NCI-H1694 (cell line): Measurements from ENCODE around the gene ATP7A.

Source experiments
- DNase-seq: peaks from one replicate; lab custom pipeline; 2025; lab: John Stamatoyannopoulos, UW

Gene ATP7A

DNA sequence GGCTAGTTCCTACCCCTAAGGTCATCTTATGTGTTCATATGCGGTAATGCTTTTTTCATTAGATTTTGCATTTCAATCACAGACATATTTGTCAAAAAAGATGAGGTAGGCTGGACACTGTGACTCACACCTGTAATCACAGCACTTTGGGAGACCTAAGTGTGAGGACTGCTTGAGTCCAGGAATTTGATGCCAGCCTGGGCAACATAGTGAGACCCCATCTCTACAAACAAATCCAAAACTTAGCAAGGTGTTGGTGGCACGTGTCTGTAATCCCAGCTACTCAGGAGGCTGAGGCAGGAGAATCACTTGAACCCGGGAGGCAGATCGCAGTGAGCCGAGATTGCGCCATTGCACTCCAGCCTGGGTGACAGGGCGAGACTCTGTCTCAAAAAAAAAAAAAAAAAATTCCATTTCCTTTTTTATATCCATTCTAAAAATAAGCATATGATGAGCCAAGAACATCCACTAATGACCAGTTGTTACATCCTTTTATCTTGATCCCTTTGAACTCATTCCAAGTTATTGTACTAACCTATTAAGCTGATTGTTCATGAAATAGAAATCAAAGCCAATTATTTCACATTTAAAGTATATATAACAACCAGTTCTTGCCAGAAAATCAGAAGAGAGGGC lies 35.5 kb downstream of the ATP7A start:
- DNase-seq = no peak

GRCh38 chrX:77946571-77946970 lies 36.1 kb downstream of the ATP7A start:
- DNase-seq = no peak

GRCh38 chrX:77949840-77950239 lies 39.3 kb downstream of the ATP7A start:
- DNase-seq = no peak

- no peak for DNase-seq
Observed at GRCh38 chrX:77952173-77952572, 41.7 kb downstream of the ATP7A start.

DNA sequence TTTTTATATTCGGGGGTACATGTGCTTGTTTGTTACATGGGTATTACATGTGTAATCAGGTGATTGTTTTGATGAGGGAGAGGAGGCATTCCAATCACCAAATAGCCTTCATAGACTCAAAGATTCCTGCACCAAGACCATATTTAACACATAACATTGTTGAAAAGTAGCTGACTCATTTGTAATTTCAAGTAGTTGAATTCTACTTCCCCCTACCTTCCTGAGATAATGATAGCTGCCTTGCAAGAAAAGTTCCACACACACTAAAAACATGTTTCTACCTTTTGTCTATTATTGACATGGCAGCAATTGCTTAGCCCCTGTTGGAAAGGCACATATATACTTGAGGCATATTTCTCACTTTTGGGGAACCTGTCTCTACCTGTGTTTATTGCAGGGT lies 42.8 kb downstream of the ATP7A start:
- DNase-seq = no peak

DNA sequence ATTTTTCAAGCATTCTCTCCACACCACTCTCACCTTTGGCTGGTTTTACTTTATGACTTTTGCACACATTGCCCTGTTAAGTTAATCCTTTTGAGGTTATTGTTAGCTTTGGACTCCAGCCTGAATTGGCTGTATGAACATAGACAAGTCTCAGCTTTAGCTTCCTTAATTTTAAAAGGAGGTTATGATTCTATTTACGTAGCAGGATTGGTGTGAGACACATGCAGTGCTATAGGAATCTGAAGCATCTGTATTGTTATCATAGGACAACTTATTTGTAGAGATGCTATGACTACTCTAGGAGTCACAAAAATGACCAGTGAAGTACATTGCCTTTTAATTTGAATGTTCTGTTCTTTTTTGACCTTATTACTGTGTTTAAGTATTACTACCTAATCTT lies 43.2 kb downstream of the ATP7A start:
- DNase-seq = no peak

DNA sequence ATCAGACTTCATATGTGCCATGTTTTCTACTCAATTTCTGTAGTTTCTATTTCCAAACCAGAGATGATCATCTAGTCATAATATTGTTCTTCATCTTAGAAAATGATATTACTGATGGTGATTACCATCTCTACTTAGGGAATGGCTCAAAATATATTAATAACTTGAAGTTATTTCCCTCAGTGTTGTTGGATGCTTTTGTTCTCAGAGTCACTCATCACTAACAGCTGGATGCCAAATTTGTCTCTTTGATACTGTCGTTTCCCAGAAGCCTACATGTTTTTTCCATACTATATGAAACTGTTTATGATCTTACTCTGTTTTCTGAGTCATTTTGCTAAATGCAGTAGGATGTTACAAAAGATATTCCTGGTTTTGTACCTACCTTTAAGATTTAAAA lies 50.1 kb downstream of the ATP7A start:
- no peak for DNase-seq

DNA sequence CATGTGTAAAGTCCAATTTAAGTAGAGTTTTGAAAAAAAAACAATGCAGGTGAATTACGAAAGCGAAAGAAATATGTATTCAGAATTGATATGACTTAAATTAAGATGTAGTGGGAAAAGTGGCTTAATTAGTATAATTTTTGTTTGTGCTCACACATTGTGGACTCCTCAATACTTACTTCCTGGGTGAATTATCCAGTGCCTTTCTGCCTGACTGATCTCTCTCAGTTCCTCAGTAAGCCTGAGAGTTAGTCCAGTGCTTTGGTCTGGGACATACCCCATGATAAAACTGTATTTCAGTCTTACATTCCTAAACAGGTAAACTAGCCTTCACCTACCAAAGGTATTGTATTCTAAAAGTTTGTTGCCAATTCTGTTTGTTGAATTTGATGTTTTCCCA lies 50.6 kb downstream of the ATP7A start:
- DNase-seq = no peak

DNA sequence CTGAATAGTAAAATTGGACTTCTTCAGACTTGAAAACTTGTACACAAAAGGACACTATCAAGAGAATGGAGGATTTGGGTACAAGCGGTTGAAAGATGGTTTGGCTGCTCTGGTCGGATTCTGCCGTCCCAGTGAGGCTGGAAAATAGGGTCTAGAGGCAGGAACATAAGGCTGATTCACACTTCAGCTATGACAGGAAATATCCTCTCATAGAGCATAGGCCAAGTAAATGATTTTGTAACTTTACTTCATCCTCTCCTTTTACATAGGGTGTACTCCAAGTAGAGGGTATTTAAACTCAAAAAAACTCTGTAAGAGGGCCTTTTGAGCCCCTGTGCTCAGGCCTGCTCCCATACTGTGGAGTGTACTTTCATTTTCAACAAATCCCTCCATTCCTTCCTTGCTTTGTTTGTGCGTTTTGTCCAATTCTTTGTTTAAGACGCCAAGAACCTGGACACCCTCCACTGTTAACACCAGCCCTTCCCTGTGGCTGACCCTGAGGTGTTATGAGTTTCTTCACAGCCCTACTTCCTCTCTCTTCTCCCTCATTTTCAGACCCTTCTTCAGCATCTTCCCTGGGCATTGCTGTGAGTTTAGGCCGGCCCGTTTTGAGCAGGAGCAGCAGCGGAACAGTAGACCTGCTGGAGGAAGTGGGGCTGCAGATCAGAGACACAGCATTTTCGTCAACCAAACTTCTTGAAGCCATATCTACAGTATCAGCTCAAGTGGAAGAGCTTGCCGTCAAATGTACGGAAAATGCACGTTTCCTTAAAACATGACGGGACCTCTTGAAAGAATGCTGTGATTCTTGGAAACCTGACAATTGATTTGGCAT lies 51.8 kb downstream of the ATP7A start:
- DNase-seq = no peak

GRCh38 chrX:77966361-77966760 lies 55.9 kb downstream of the ATP7A start:
- no peak for DNase-seq

- no peak for DNase-seq
Observed at GRCh38 chrX:77967631-77968030, 57.1 kb downstream of the ATP7A start.

GRCh38 chrX:77969538-77969937 lies 59.0 kb downstream of the ATP7A start, which contains the start of gene PGAM4:
TSS of gene PGAM4 (minus strand) at chrX:77969638. CDS start at chrX:77969638, 0 bp downstream.
- no peak for DNase-seq

DNA sequence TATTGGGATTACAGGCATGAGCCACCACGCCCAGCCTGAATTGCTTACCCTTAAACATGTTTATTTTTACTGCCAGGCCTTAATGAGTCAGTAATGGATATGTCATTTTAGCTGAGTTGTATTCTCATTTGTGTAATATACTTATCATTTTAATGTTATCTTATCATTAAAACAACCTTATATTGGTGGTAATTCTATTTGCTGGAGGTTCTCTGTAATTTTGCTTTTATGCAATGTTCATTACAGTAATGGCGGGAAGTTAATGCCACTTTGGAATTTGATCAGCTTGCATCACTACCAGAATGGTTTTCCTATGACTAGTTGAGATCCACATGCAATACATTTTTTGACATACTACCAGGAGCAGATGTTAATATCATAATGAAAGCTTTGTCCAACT lies 65.3 kb downstream of the ATP7A start:
- DNase-seq = no peak

GRCh38 chrX:77977095-77977494 lies 66.6 kb downstream of the ATP7A start:
- DNase-seq = no peak

- DNase-seq = no peak
Observed at GRCh38 chrX:77977518-77977917, 67.0 kb downstream of the ATP7A start.

- DNase-seq = no peak
Observed at GRCh38 chrX:77979870-77980269, 69.4 kb downstream of the ATP7A start.

GRCh38 chrX:78011846-78012245 lies 101.4 kb downstream of the ATP7A start:
- DNase-seq = no peak

DNA sequence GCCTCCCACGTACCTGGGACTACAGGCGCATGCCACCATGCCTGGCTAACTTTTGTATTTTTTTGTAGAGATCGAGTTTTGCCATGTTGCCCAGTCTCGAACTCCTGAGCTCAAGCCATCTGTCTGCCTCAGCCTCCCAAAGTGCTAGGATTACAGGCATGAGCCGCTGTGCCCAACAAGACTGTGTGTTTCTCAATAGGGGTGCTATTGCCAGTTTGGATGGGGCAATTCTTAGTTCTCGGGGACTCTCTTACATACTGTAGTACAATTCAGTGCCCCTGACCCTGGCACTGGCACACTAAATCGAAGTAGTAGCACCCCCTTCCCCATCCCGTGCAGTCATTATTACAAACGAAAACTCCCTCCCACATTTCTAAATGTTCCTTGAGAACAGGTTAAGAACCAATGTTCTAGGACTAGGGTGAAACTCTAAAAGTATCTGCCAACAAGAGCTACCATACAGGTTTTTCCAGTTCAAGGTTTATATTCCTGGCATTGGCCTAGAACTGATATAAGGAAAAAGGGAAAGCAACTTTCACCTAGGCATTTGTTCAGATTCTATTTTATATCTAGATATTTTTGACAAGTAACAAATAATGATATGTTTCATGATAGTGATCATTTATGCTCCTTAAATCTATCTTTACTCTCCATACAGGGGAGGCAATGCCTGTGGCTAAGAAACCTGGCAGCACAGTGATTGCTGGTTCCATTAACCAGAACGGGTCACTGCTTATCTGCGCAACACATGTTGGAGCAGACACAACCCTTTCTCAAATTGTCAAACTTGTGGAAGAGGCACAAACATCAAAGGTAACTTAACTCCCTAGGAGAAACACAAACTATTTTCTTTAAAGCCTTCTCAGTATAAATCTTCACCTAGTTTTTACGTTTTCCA lies 109.3 kb downstream of the ATP7A start:
- no peak for DNase-seq

- no peak for DNase-seq
Observed at GRCh38 chrX:78024349-78025059, 114.0 kb downstream of the ATP7A start.

DNA sequence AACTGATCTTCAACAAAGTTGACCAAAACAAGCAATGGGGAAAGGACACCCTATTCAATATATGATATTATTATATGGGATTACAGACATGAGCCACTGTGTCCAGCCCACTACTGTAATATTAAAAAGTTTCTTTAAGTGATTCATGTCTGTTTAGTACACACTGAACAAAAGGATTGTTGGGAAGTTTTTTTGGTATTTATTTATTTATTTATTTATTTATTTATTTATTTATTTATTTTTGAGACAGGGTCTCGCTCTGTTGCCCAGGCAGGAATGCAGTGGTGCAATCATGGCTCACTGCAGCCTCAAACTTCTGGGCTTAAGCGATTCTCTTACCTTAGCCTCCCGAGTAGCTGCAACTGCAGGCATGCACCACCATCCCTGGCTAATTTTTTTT lies 117.3 kb downstream of the ATP7A start:
- DNase-seq = no peak

- DNase-seq = peak; percentile 5
Observed at GRCh38 chrX:78029663-78030062, 119.2 kb downstream of the ATP7A start.

GRCh38 chrX:78035061-78035460 lies 124.6 kb downstream of the ATP7A start:
- DNase-seq = no peak
